Neural progenitor cell (in vitro differentiated cells): ENCODE results near the gene SLC35B4. TPM values are rescaled to one million over a fixed set of nuclear protein-coding genes. Genes with fewer than 3 reads are reported as not detected.

Experiments used
- DNase-seq: peaks from one replicate; pipeline ENCODE4 v3.0.0-alpha.2; 2016; ENCODE audit warnings: low spot score
- H2AFZ ChIP-seq: fragments of 200-600 bp; sonication (generic); replicated peaks from 2 replicates; pipeline ENCODE4 v1.6.1; 2016; ENCODE audit warnings: antibody characterized with exemption
- H3F3A ChIP-seq: fragments of 200-600 bp; sonication (generic); 2 replicates; pipeline ENCODE4 v1.6.1; 2016; ENCODE audit warnings: antibody characterized with exemption, low read depth
- H3K27ac ChIP-seq: fragments of 200-600 bp; sonication (generic); 2 replicates; pipeline ENCODE4 v1.5.1; 2016; ENCODE audit warnings: mild to moderate bottlenecking
- H3K27me3 ChIP-seq: fragments of 200-600 bp; sonication (generic); 2 replicates; pipeline ENCODE4 v1.6.1; 2016; ENCODE audit warnings: mild to moderate bottlenecking, moderate library complexity
- H3K36me3 ChIP-seq: fragments of 200-600 bp; sonication (generic); 2 replicates; pipeline ENCODE4 v1.5.1; 2016
- H3K4me1 ChIP-seq: fragments of 200-600 bp; sonication (generic); 2 replicates; pipeline ENCODE4 v1.6.1; 2016; ENCODE audit warnings: mixed run types
- H3K4me2 ChIP-seq: fragments of 200-600 bp; sonication (generic); 2 replicates; pipeline ENCODE4 v1.6.1; 2016
- H3K4me3 ChIP-seq: fragments of 200-600 bp; sonication (generic); 2 replicates; pipeline ENCODE4 v1.5.1; 2016
- H3K79me2 ChIP-seq: fragments of 200-600 bp; sonication (generic); 2 replicates; pipeline ENCODE4 v1.6.1; 2016; ENCODE audit warnings: low read depth
- H3K9ac ChIP-seq: fragments of 200-600 bp; sonication (generic); 2 replicates; pipeline ENCODE4 v1.6.1; 2016
- H3K9me3 ChIP-seq: fragments of 200-600 bp; sonication (generic); 2 replicates; pipeline ENCODE4 v1.5.1; 2016; ENCODE audit warnings: low read depth
- H4K20me1 ChIP-seq: fragments of 200-600 bp; sonication (generic); 2 replicates; pipeline ENCODE4 v1.6.1; 2016; ENCODE audit warnings: low read depth
- H3K27ac Mint-ChIP-seq: 3 replicates; pipeline ENCODE4 v1.8.0; 2021; ENCODE audit warnings: mixed read lengths
- H3K27me3 Mint-ChIP-seq: 2 replicates; pipeline ENCODE4 v1.8.0; 2022; ENCODE audit warnings: low read depth, mild to moderate bottlenecking, inconsistent platforms, moderate library complexity, mixed read lengths; ENCODE audit not compliant: insufficient read depth
- H3K36me3 Mint-ChIP-seq: 3 replicates; pipeline ENCODE4 v1.8.0; 2021; ENCODE audit warnings: mixed read lengths
- H3K4me1 Mint-ChIP-seq: 3 replicates; pipeline ENCODE4 v1.8.0; 2021; ENCODE audit warnings: mixed read lengths
- H3K4me3 Mint-ChIP-seq: 3 replicates; pipeline ENCODE4 v1.8.0; 2021; ENCODE audit warnings: mild to moderate bottlenecking, moderate library complexity, mixed read lengths
- H3K9me3 Mint-ChIP-seq: 3 replicates; pipeline ENCODE4 v1.8.0; 2020; ENCODE audit warnings: mixed read lengths
- EZH2 ChIP-seq: fragments of 200-600 bp; sonication (generic); IDR thresholded peaks from 2 replicates; pipeline ENCODE4 v1.6.1; 2017; ENCODE audit warnings: antibody characterized with exemption, mild to moderate bottlenecking, moderate library complexity
- EZH2phosphoT487 ChIP-seq: fragments of 200-600 bp; sonication (generic); IDR thresholded peaks from 2 replicates; pipeline ENCODE4 v1.6.1; 2017; ENCODE audit warnings: antibody characterized with exemption
- total RNA-seq: library from RNA; depleted of rRNA; stranded (reverse); fragments of >200 nt; gene quantifications from 2 replicates; pipeline ENCODE4 v1.2.3, GENCODE V29; 2015; ENCODE audit warnings: low replicate concordance
- TF ChIP-seq, protein P1 (sequence below): fragments of 200-600 bp; sonication (generic); IDR thresholded peaks from 2 replicates; pipeline ENCODE4 v1.5.1; 2017; ENCODE audit warnings: antibody characterized with exemption, mild to moderate bottlenecking

SLC35B4 gene
- total RNA-seq, 1 donor from 2014 or later, result 32.0 TPM

DNA sequence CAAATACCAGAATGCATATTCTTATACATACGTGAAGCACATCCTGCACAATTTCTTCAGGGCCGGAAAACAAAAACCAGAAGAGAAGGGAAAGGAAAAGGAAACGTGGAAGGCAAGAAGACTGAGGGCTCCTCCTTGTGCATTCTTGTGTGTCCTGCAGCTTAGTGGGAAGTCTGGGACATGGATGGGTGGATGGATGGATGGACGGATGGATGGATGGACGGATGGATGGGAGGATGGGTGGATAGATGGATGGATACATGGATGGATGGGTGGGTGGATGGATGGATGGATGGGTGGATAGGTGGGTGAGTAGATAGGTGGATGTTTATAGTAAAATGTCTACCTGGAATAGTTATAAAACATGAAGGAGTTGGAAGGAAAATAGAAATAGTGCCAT is 30.8 kb upstream of the SLC35B4 start:
- Mint-ChIP-seq H3K9me3 (no peaks in the 10 kb centered on the region), H3K36me3 (no peaks in the 10 kb centered on the region), H3K27ac (no peak overlapping the region), H3K4me1 (no peaks in the 10 kb centered on the region), H3K4me3 (no peak overlapping the region), H3K27me3 (peaks cover 4% of the 10 kb centered on the region)
- Histone ChIP-seq H2AFZ (no peak overlapping the region), H3F3A (no peaks in the 10 kb centered on the region), H4K20me1 (no peaks in the 10 kb centered on the region), H3K9ac (no peak overlapping the region), H3K27me3 (no peaks in the 10 kb centered on the region), H3K27ac (no peak overlapping the region), H3K9me3 (no peaks in the 10 kb centered on the region), H3K4me3 (no peak overlapping the region), H3K4me1 (no peaks in the 10 kb centered on the region), H3K4me2 (no peak overlapping the region), H3K79me2 (no peaks in the 10 kb centered on the region), H3K36me3 (no peaks in the 10 kb centered on the region)
- DNase-seq, result no peak
- TF ChIP-seq EZH2phosphoT487 (no peak), EZH2 (no peak)
- TF ChIP-seq, protein P1, sequence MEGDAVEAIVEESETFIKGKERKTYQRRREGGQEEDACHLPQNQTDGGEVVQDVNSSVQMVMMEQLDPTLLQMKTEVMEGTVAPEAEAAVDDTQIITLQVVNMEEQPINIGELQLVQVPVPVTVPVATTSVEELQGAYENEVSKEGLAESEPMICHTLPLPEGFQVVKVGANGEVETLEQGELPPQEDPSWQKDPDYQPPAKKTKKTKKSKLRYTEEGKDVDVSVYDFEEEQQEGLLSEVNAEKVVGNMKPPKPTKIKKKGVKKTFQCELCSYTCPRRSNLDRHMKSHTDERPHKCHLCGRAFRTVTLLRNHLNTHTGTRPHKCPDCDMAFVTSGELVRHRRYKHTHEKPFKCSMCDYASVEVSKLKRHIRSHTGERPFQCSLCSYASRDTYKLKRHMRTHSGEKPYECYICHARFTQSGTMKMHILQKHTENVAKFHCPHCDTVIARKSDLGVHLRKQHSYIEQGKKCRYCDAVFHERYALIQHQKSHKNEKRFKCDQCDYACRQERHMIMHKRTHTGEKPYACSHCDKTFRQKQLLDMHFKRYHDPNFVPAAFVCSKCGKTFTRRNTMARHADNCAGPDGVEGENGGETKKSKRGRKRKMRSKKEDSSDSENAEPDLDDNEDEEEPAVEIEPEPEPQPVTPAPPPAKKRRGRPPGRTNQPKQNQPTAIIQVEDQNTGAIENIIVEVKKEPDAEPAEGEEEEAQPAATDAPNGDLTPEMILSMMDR, result peak; percentile 5

DNA sequence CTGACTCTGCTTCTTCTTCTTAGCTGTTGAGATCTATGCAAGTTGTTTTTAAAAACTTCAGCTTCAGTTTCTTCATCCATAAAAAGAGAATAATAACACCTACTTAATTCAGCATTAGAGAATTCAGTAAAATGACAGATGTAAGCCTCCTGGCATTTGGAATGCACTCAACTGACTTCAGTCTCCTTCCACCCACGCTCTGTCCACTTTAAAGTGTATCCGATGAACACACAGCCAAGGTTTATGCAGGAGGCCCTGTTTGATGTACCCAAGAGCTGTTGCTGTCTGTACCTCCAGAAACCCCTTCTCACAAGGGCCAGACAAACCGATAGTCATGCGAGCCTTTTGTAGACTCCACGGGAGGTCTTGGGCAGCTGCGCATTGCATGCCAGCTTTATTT is 27.1 kb upstream of the SLC35B4 start:
- Histone ChIP-seq H3K36me3 (no peaks in the 10 kb centered on the region), H3K4me2 (no peak overlapping the region), H3K9me3 (no peaks in the 10 kb centered on the region), H4K20me1 (no peaks in the 10 kb centered on the region), H2AFZ (no peak overlapping the region), H3F3A (no peaks in the 10 kb centered on the region), H3K79me2 (no peaks in the 10 kb centered on the region), H3K4me3 (no peak overlapping the region), H3K4me1 (no peaks in the 10 kb centered on the region), H3K27me3 (no peaks in the 10 kb centered on the region), H3K27ac (no peak overlapping the region), H3K9ac (no peak overlapping the region)
- Mint-ChIP-seq H3K4me1 (no peaks in the 10 kb centered on the region), H3K9me3 (peaks cover 3% of the 10 kb centered on the region), H3K27ac (no peak overlapping the region), H3K4me3 (no peak overlapping the region), H3K27me3 (peaks cover 2% of the 10 kb centered on the region), H3K36me3 (no peaks in the 10 kb centered on the region)
- TF ChIP-seq EZH2, result no peak
- TF ChIP-seq, protein P1, result no peak
- no peak for TF ChIP-seq EZH2phosphoT487
- no peak for DNase-seq

DNA sequence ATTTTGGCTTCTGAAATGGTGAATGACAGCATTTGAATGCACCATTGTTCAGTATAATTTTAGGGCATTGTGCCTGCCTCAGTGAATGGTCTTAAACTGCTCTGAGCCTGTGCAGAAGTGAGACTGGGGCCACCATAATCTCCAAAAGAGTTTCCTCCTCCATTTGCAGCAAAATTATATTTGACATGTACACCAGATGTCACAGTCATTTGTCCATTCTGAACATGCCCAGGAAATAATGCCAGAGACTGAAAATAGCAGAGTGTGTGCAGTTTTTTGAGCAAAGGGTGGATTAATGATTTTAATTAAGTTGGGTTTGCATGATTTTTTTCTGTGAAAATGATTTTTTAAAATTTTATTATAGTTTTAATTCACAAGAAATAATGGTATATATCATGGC is 26.4 kb upstream of the SLC35B4 start:
- no peaks in the 10 kb centered on the region for H3K36me3 ChIP-seq
- H3K9me3 ChIP-seq, result no peaks in the 10 kb centered on the region
- no peak overlapping the region for H2AFZ ChIP-seq
- TF ChIP-seq EZH2phosphoT487 (no peak), EZH2 (no peak)
- TF ChIP-seq, protein P1, result no peak
- H3K9me3 Mint-ChIP-seq, result peaks cover 3% of the 10 kb centered on the region
- no peak overlapping the region for H3K9ac ChIP-seq
- H3K27me3 Mint-ChIP-seq, result peaks cover 2% of the 10 kb centered on the region
- no peak overlapping the region for H3K4me3 ChIP-seq
- H3K79me2 ChIP-seq, result no peaks in the 10 kb centered on the region
- H3K36me3 Mint-ChIP-seq, result no peaks in the 10 kb centered on the region
- H3K4me2 ChIP-seq, result no peak overlapping the region
- no peaks in the 10 kb centered on the region for H3K27me3 ChIP-seq
- H3K27ac Mint-ChIP-seq, result no peak overlapping the region
- no peaks in the 10 kb centered on the region for H3K4me1 Mint-ChIP-seq
- H3K4me1 ChIP-seq, result no peaks in the 10 kb centered on the region
- no peak overlapping the region for H3K4me3 Mint-ChIP-seq
- no peak overlapping the region for H3K27ac ChIP-seq
- H3F3A ChIP-seq, result no peaks in the 10 kb centered on the region
- DNase-seq, result no peak
- no peaks in the 10 kb centered on the region for H4K20me1 ChIP-seq
